GM15510 (cell line): Measurements from ENCODE around the gene GNPDA1.

Experiments
- POLR2A ChIP-seq: IDR thresholded peaks from 3 replicates; pipeline ENCODE4 v1.6.1; 2011; ENCODE audit warnings: borderline replicate concordance; ENCODE audit not compliant: insufficient read length; ENCODE audit errors: extremely low read depth

Gene GNPDA1

DNA sequence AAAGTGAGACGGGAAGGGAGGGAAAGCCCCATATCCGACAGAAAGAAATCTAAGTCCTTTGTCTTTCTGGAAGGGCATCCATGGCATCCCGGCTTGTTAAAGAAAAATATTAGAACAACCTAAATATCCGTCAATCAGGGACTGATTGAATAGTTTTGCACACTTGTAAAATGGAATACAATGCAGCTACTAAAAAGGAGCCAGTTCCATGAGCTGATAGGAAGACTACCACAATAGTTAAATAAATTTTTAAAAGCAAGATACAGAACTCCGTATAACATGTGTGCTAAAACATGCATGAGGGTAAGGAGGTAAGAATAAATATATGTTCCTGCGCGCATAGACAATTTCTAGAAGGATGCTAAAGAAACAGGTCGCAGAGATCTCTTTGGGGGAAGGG lies 12.8 kb upstream of the GNPDA1 start:
- no peak for TF ChIP-seq POLR2A

DNA sequence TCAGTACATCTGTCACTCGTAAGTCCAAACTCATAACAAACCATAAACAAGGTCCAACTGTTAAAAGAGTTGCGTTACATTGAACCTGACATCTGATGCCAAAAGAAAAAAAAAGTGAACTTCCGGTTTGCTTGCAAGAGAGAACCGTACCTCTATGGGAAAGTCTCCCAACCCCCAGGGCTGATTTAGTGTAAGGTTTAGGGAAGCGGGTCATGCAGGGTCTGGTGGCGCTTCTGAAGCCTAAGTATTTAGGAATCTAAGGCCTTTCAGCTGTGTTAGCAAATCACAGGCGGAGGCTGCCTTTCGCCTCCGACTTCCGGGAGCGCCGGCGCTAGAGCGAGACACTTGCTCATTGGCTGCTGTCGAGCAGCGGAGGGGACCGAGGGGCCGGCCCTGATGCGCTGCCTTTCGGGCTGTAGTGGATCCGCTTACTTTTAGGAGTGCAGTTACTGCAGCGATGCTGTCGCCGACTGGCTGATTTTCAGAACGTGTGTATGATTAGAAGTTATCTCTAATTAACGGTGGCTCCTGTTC lies 12.0 kb upstream of the GNPDA1 start:
- TF ChIP-seq POLR2A = peak; percentile 34

GRCh38 chr5:142023836-142024235 lies 11.0 kb upstream of the GNPDA1 start:
- no peak for TF ChIP-seq POLR2A

DNA sequence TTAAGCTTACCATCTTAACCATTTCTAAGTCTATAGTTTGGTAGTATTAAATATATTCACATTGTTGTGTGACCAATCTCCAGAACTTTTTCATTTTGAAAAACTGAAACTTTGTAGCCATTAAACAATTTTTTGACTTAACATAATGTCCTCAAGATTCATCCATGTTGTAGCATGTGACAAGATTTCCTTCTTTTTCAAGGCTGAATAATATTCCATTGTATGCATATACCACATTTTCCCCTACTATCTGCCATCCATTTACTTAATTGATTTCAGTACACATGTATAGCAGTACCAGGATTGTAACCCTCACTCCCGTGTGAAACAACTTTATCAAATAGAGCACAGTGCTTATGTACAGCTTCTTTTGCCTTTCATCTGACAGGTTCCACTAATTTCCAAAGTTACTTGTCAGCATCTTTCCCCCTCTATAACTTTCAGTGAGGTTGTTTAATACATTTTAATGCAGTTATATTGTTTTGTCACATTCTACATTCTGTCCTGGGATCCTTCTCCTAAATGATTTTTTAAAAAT lies 7.4 kb upstream of the GNPDA1 start:
- no peak for TF ChIP-seq POLR2A

- TF ChIP-seq POLR2A = no peak
Measured at GRCh38 chr5:142017832-142018427, 5.1 kb upstream of the GNPDA1 start.

DNA sequence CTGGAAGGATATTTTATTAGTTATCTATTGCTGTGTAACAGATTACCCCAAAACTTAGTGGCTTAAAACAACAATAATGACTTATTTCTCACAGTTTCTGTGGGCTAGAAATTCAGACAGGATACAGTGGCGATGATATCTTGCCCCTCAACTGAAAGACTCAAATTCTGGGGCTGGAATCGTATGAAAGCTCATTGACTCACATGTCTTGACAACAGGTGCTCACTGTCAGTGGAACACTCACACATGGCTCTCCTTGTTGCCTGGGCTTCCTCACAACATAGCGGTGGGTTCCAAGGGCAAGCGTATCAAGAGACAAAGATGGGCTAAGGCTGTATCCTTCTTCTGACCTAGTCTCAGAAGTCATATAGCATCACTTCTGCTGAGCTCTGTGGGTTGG lies 3.7 kb upstream of the GNPDA1 start:
- no peak for TF ChIP-seq POLR2A

GRCh38 chr5:142015781-142016533 lies 3.1 kb upstream of the GNPDA1 start:
- TF ChIP-seq POLR2A = no peak

- no peak for TF ChIP-seq POLR2A
Measured at GRCh38 chr5:142014911-142015584, 2.2 kb upstream of the GNPDA1 start.

- TF ChIP-seq POLR2A = no peak
Measured at GRCh38 chr5:142013734-142014521, 1.1 kb upstream of the GNPDA1 start.

DNA sequence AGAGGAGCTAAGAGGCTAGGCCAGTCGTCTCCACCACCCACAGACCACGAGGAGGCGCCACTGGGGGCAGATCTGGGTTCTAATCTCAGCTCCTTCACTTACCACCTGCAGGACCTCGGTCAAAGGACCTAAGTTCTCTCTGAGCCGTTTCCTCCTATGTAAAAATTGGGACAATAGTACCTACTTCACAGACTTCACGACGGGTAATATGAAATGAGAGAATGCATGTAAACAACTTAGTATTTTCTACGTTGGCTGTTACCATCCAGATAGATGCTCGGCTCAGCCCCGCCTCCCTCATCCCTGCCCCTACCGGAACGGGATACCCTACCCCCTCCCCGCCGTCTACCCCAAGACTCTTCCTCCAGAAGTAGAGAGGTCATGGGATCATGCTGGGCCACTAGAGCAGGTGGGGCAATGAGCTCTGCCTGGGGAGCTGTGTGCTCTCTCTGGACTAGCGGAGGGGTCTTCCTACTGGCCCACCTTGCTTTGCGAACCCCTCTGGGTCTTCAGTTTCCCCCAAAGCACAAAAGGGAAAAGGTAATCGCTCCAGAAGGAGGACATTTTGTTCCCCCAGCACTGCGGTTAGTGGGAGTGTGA lies 541 bp downstream of the GNPDA1 start:
- no peak for TF ChIP-seq POLR2A

DNA sequence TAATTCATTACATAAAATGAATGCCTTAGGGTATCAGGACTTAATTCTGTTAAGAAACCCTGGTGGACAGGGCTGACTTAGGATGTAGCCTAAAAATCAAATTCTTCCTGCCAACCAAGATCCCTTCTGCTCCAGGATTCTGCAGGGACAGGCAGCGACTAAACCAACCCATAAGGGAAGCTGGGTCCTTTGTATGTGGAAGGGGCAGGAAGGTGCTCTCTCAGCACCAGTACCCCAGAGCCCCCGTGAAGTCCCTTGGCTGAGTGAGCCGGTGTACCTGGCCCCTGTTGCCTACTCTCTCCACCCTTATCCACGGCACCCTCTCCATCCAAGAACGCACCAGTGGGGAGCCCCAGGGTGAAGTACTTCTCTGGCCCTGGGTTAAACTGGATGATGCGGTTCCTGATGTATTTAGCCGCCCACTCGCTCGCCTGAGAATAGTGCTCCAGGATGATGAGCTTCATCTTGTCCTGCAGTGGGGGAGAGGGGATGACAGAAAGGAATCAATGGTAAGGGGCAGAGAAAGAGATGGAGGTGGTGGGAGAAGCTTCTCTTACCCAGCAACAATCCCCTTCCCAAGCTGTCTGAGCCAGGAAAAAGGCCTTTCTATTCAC lies 1.1 kb downstream of the GNPDA1 start:
- no peak for TF ChIP-seq POLR2A

- no peak for TF ChIP-seq POLR2A
Measured at GRCh38 chr5:142009886-142010285, 2.9 kb downstream of the GNPDA1 start.

DNA sequence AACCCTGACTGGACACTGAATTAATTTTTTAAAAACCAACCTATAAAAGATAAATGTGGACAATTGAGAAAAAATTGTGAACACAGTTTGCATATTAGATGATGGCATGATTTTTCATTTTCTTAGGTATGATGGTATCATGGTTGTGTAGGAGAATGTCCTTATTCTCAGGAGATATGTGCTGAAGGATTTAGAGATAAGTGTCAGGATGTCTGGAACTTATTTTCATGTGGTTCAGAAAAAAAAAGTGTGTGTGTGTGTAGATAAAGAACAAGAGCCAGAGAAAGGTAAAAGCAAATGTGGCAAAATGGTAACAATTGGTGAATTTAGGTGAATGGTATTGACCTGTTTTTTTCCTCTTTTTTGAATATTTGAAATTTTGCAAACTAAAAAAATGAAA lies 4.0 kb downstream of the GNPDA1 start:
- TF ChIP-seq POLR2A = no peak

DNA sequence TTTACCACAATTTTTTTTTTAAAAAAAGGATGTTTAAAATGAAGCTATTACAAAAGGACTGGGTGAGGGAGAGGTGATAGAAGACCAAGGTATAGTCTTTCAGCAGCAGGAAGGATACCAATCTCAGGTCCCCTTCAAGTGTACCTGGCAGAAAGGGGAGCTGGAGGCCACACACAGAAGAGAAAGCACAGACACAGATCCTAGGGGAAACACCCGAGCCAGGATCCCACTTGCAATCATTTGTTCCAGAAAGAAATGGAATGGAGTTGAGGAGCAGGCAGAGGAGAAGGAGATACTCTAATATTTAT lies 5.6 kb downstream of the GNPDA1 start:
- no peak for TF ChIP-seq POLR2A
